PC-9 (cell line): Measurements from ENCODE around the gene RFC4.

Source experiments
- CTCF ChIP-seq: fragments of 200-600 bp; sonication (generic); conservative IDR thresholded peaks from 2 replicates; pipeline ENCODE4 v1.6.1; 2017; ENCODE audit warnings: mixed run types, antibody characterized with exemption, mild to moderate bottlenecking, moderate library complexity
- EZH2 ChIP-seq: fragments of 200-600 bp; sonication (generic); IDR thresholded peaks from 2 replicates; pipeline ENCODE4 v1.8.0; 2017; ENCODE audit warnings: antibody characterized with exemption, low read depth

GRCh38 chr3:186787642-186788481 lies 18.4 kb downstream of the RFC4 start:
- TF ChIP-seq EZH2 (no peak), CTCF (no peak)
